ENCODE measurements around the gene ICA1.

The ICA1 gene

GRCh38 chr7:8254215-8254614, 7.8 kb downstream of the ICA1 start:
- Histone ChIP-seq H3K27ac (ENCODE audit: extremely low read depth, low read depth, low read length) (no peak overlapping the region), H3K9me3 (ENCODE audit: control insufficient read depth, insufficient read depth, low read depth, low read length) (no peaks in the 10 kb centered on the region), H3K36me3 (ENCODE audit: control insufficient read depth in 2 of 2, insufficient read depth in 1 of 2, low read length in 2 of 2) (no peaks in the 10 kb centered on the region), H3K4me3 (ENCODE audit: low read depth, low read length) (no peak overlapping the region), H3K4me1 (ENCODE audit: control insufficient read depth, insufficient read depth, low read length) (no peaks in the 10 kb centered on the region)
- ChIA-PET POLR2A (no interaction called here), CTCF (interaction anchor here (0.5 kb wide), 1 partner anchor 64 kb away, joined by 4 read pairs; no protein-coding TSS in a partner anchor)
- TF ChIP-seq ZNF426 (tag by site-specific recombination; IDR thresholded peaks at IDR 0.05), result no peak
- no peak for TF ChIP-seq ZSCAN16 (tag by site-specific recombination; IDR thresholded peaks at IDR 0.05)
- TF ChIP-seq ZNF658 (tag by site-specific recombination; IDR thresholded peaks at IDR 0.05), result no peak
- no peak for TF ChIP-seq ZNF791 (tag by site-specific recombination; IDR thresholded peaks at IDR 0.05)
- no peak for TF ChIP-seq ZNF660 (tag by site-specific recombination; IDR thresholded peaks at IDR 0.05)
- TF ChIP-seq ZNF626 (tag by site-specific recombination; IDR thresholded peaks at IDR 0.05), result no peak
- TF ChIP-seq ZNF707 (tag by site-specific recombination; IDR thresholded peaks at IDR 0.05), result no peak
- TF ChIP-seq ZNF830 (tag by site-specific recombination; IDR thresholded peaks at IDR 0.05; ENCODE audit: low read depth), result no peak
- TF ChIP-seq ZNF580 (tag by site-specific recombination; IDR thresholded peaks at IDR 0.05), result no peak
- no peak for TF ChIP-seq ZNF155 (tag by site-specific recombination; IDR thresholded peaks at IDR 0.05)
- TF ChIP-seq ZNF324 (tag by site-specific recombination; IDR thresholded peaks at IDR 0.05), result no peak
- TF ChIP-seq ZNF292 (tag by site-specific recombination; IDR thresholded peaks at IDR 0.05; ENCODE audit: borderline replicate concordance, low read depth), result no peak

GRCh38 chr7:8251195-8251594, 10.8 kb downstream of the ICA1 start:
- CTCF ChIA-PET, result interaction anchor here (1.0 to 1.1 kb wide), 2 partner anchors 34 to 38 kb away, joined by 3 to 4 read pairs; no protein-coding TSS in a partner anchor
- H3K9me3 ChIP-seq (ENCODE audit: control insufficient read depth, insufficient read depth, low read depth, low read length), result no peaks in the 10 kb centered on the region
- POLR2A ChIA-PET, result no interaction called here
- H3K4me1 ChIP-seq (ENCODE audit: control insufficient read depth, insufficient read depth, low read length), result no peaks in the 10 kb centered on the region
- TF ChIP-seq ZBTB6 (tag by site-specific recombination; IDR thresholded peaks at IDR 0.05) (no peak), MEIS1 (CRISPR knock-in tag; IDR thresholded peaks at IDR 0.05; ENCODE audit: borderline replicate concordance) (no peak), ZNF433 (tag by site-specific recombination; IDR thresholded peaks at IDR 0.05; ENCODE audit: low read depth) (no peak), ZNF140 (tag by site-specific recombination; IDR thresholded peaks at IDR 0.05) (no peak), ZNF747 (tag by site-specific recombination; IDR thresholded peaks at IDR 0.05) (no peak), ZNF211 (tag by site-specific recombination; IDR thresholded peaks at IDR 0.05; ENCODE audit: low read depth) (no peak), REPIN1 (tag by site-specific recombination; IDR thresholded peaks at IDR 0.05; ENCODE audit: low read depth) (no peak), ZNF624 (tag by site-specific recombination; IDR thresholded peaks at IDR 0.05) (no peak), GLIS1 (tag by site-specific recombination; IDR thresholded peaks at IDR 0.05) (no peak), ZNF777 (tag by site-specific recombination; IDR thresholded peaks at IDR 0.05; ENCODE audit: borderline replicate concordance) (no peak), ZNF169 (tag by site-specific recombination; IDR thresholded peaks at IDR 0.05) (no peak), ZFP69B (tag by site-specific recombination; IDR thresholded peaks at IDR 0.05) (no peak), MZF1 (tag by site-specific recombination; IDR thresholded peaks at IDR 0.05; ENCODE audit: borderline replicate concordance) (no peak)
- H3K27ac ChIP-seq (ENCODE audit: extremely low read depth, low read depth, low read length), result no peak overlapping the region
- no peak overlapping the region for H3K4me3 ChIP-seq (ENCODE audit: low read depth, low read length)
- no peaks in the 10 kb centered on the region for H3K36me3 ChIP-seq (ENCODE audit: control insufficient read depth in 2 of 2, insufficient read depth in 1 of 2, low read length in 2 of 2)

All from HEK293 (cell line).